Measurements from ENCODE around the gene PKHD1.

The PKHD1 gene

GRCh38 chr6:51792273-51793030, 295.0 kb downstream of the PKHD1 start:
- no peak for DNase-seq (ENCODE audit: low spot score)

- no peak for DNase-seq (ENCODE audit: low spot score)
These were observed 296.5 kb downstream of the PKHD1 start for GRCh38 chr6:51790946-51791345.

GRCh38 chr6:51788121-51788520, 299.3 kb downstream of the PKHD1 start:
- DNase-seq (ENCODE audit: low spot score), result no peak

- DNase-seq (ENCODE audit: low spot score), result no peak
These were observed 308.7 kb downstream of the PKHD1 start for GRCh38 chr6:51778666-51779065.

GRCh38 chr6:51777618-51778017, 309.8 kb downstream of the PKHD1 start:
- no peak for DNase-seq (ENCODE audit: low spot score)

GRCh38 chr6:51775942-51776860, 311.2 kb downstream of the PKHD1 start:
- DNase-seq (ENCODE audit: low spot score), result no peak

- no peak for DNase-seq (ENCODE audit: low spot score)
These were observed 319.3 kb downstream of the PKHD1 start for GRCh38 chr6:51768087-51768486.

- no peak for DNase-seq (ENCODE audit: low spot score)
These were observed 322.2 kb downstream of the PKHD1 start for GRCh38 chr6:51765230-51765629.

GRCh38 chr6:51753635-51754034, 333.8 kb downstream of the PKHD1 start:
- peak; percentile 33 for DNase-seq (ENCODE audit: low spot score)

GRCh38 chr6:51743999-51744398, 343.4 kb downstream of the PKHD1 start:
- no peak for DNase-seq (ENCODE audit: low spot score)

GRCh38 chr6:51740658-51741057, 346.8 kb downstream of the PKHD1 start:
- DNase-seq (ENCODE audit: low spot score), result no peak

GRCh38 chr6:51738614-51739013, 348.8 kb downstream of the PKHD1 start:
- no peak for DNase-seq (ENCODE audit: low spot score)

- no peak for DNase-seq (ENCODE audit: low spot score)
These were observed 349.6 kb downstream of the PKHD1 start for GRCh38 chr6:51737580-51738360.

GRCh38 chr6:51725155-51725554, 362.3 kb downstream of the PKHD1 start:
- no peak for DNase-seq (ENCODE audit: low spot score)

GRCh38 chr6:51720327-51720726, 367.1 kb downstream of the PKHD1 start:
- no peak for DNase-seq (ENCODE audit: low spot score)

- no peak for DNase-seq (ENCODE audit: low spot score)
These were observed 368.1 kb downstream of the PKHD1 start for GRCh38 chr6:51719297-51719696.

- no peak for DNase-seq (ENCODE audit: low spot score)
These were observed 368.9 kb downstream of the PKHD1 start for GRCh38 chr6:51718533-51718932.

GRCh38 chr6:51717477-51717876, 369.9 kb downstream of the PKHD1 start:
- DNase-seq (ENCODE audit: low spot score), result no peak

GRCh38 chr6:51711876-51712275, 375.5 kb downstream of the PKHD1 start:
- DNase-seq (ENCODE audit: low spot score), result no peak

- DNase-seq (ENCODE audit: low spot score), result no peak
These were observed 381.3 kb downstream of the PKHD1 start for GRCh38 chr6:51706086-51706485.

- no peak for DNase-seq (ENCODE audit: low spot score)
These were observed 382.4 kb downstream of the PKHD1 start for GRCh38 chr6:51704932-51705540.

GRCh38 chr6:51702851-51703250, 384.6 kb downstream of the PKHD1 start:
- no peak for DNase-seq (ENCODE audit: low spot score)
